ENCODE data around the gene STIM2.

GRCh38 chr4:27018910-27019309 lies 158.3 kb downstream of the STIM2 start:
- TF ChIP-seq CTCF (conservative IDR thresholded peaks at IDR 0.05) (no peak), EZH2 (IDR thresholded peaks at IDR 0.05; ENCODE audit: low read depth) (no peak)

Data from PC-9 (cell line).